CD4-positive, alpha-beta T cell treated with Interferon alpha-2 for 1 hour (primary cell): ENCODE measurements around the gene VPS13D.

Source experiments
- DNase-seq, 2 donors: peaks; one replicate each; pipeline ENCODE4 v3.0.0-alpha.2; 2020 to 2022

Gene VPS13D

GRCh38 chr1:12542616-12543592, 313.1 kb downstream of the VPS13D start:
- DNase-seq = no peak

GRCh38 chr1:12543740-12544154, 313.9 kb downstream of the VPS13D start:
- DNase-seq = no peak

GRCh38 chr1:12544357-12544756, 314.5 kb downstream of the VPS13D start:
- no peak for DNase-seq

GRCh38 chr1:12544992-12545391, 315.2 kb downstream of the VPS13D start:
- DNase-seq = no peak

- no peak for DNase-seq
Observed at GRCh38 chr1:12546771-12547585, 317.1 kb downstream of the VPS13D start.

- no peak for DNase-seq
Observed at GRCh38 chr1:12547586-12548225, 317.9 kb downstream of the VPS13D start.

- no peak for DNase-seq
Observed at GRCh38 chr1:12548279-12548972, 318.6 kb downstream of the VPS13D start.

- no peak for DNase-seq
Observed at GRCh38 chr1:12548973-12549459, 319.2 kb downstream of the VPS13D start.

- DNase-seq = no peak
Observed at GRCh38 chr1:12549460-12550349, 319.9 kb downstream of the VPS13D start.

- DNase-seq = no peak
Observed at GRCh38 chr1:12551584-12551983, 321.8 kb downstream of the VPS13D start.

GRCh38 chr1:12552111-12552888, 322.5 kb downstream of the VPS13D start:
- no peak for DNase-seq

GRCh38 chr1:12552951-12553921, 323.4 kb downstream of the VPS13D start:
- no peak for DNase-seq

- no peak for DNase-seq
Observed at GRCh38 chr1:12553963-12554362, 324.1 kb downstream of the VPS13D start.

GRCh38 chr1:12554521-12555305, 324.9 kb downstream of the VPS13D start:
- no peak for DNase-seq

GRCh38 chr1:12555411-12556367, 325.9 kb downstream of the VPS13D start:
- DNase-seq = no peak

- no peak for DNase-seq
Observed at GRCh38 chr1:12556368-12556930, 326.6 kb downstream of the VPS13D start.
